GM21576 (cell line): ENCODE results near the gene ZNF230.

Experiments used
- ATAC-seq: cut with Tn5 transposase; IDR thresholded peaks from one replicate; pipeline ENCODE4 v1.9.1; 2021; ENCODE audit warnings: mild to moderate bottlenecking, moderate library complexity; ENCODE audit not compliant: unreplicated experiment

ZNF230 gene

DNA sequence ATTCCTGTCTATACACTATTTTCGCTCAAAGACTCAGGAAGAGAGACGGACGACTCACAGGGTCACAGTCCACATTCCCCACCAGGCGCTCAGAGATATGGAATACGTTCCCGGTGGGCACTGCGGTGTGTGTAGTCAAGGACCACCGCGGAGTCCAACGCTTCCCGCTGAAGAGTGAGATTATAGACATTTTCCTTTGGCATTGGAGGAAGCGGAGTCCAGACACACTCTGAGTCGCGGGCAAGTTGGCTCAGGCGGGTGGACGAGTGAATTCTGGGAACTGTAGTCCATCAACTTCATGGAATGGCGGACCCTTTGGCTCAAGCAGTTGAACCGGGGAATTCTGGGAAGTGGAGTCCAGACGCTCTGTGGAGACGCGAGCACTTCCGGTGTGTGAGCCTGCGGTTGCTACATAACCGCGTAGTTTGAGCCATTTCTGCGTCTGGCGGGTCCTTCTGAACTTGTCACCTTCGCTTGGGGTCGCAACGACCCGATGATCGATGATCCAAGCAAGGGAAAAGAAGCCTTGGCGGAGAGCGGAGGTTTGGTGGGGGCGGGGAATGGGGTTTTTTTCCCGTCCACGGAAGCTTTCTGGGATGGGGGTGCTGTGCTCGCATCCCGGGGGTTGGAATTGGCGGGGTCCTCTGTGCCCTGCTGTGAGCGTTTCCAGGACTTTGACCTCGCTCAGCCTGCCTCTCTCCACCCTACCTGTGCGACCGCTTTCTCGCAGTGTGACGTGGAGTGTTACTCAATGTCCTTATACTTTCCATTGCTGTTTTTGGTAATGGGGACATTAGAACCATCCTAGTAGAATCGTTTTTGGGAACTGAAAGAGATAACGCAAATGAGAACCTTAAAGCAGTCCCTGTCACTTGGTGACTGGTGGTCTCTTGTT, at the start of gene ZNF230:
TSS of gene ZNF230 (plus strand) at position 392 of the 895 bp plus-strand sequence. CDS start 4,122 bp downstream, outside the sequence.
- peak; percentile 96 for ATAC-seq

DNA sequence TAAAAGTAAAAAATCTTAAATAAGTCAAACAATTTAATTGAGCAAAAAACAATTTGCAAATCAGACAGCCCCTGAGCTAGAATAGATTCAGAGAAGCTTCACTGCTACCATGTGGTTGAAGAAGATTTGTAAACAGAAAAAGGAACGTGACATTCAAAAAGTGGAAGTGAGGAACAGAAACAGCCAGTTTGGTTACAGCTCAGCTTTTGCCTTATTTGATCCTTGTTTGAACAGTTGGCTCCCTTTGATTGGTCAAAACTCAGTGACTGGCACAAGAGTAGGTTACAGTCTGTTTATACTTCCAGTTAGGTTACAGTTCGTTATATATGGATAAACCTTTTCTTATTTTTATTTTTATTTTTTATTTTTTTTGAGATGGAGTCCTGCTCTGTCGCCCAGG, 45.9 kb upstream of the ZNF230 start:
- no peak for ATAC-seq

GRCh38 chr19:43957891-43958290, 44.9 kb upstream of the ZNF230 start:
- ATAC-seq, result no peak

DNA sequence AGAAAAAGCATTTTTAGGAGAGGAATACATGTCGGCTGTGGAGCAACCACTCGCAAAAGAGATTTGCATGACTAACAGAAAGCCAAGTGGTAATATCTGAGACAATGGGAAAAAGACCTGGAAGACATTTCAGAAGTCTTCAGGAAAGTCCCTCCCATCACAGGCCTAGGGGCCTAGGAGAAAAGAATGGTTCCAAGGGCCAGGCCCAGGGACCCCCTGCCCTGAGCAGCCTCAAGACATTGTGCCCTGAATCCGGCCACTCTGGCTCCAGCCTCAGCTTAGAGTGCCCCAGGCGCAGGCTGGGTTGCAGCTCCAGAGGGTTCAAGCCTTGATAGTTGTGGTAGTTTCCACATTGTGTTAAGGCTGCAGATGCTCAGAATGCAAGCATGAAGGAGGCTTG, 42.3 kb upstream of the ZNF230 start:
- no peak for ATAC-seq

DNA sequence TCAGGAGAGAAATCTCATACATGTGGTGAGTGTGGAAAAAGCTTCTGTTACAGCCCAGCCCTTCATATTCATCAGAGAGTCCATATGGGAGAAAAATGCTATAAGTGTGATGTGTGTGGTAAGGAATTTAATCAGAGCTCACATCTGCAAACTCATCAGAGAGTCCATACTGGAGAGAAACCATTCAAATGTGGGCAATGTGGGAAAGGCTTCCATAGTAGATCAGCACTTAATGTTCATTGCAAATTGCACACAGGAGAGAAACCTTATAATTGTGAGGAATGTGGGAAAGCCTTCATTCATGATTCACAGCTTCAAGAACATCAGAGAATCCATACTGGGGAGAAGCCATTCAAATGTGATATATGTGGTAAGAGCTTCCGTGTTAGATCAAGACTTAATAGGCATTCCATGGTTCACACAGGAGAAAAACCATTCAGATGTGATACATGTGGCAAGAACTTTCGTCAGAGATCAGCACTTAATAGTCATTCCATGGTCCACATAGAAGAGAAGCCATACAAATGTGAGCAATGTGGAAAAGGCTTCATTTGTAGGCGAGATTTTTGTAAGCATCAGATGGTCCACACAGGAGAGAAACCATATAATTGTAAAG, 36.6 kb upstream of the ZNF230 start:
- no peak for ATAC-seq

DNA sequence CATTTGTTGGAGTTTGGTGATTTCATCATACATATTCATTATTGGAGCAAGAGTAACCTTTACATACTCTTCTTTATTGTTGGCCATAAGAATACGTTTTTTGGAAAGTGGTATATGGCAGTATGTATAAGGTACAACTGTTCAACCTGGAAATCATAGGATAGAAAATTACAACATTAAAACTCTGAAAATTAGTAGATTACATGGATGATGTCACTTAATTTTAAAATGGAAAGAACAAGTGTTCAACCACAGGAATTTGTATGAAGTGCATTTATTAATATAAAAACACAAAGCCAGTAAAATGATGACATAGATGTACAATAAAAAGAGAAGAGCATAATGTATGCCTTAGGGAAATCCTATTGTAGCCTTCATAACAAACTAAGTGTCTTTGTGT, 26.0 kb upstream of the ZNF230 start:
- ATAC-seq, result no peak

GRCh38 chr19:43983544-43983911, 19.2 kb upstream of the ZNF230 start:
- ATAC-seq, result peak; percentile 21

- peak; percentile 82 for ATAC-seq
Measured at GRCh38 chr19:43983912-43984686, 18.7 kb upstream of the ZNF230 start, which contains the start of gene ZNF155. Gene ZNF155, plus strand, starts transcription at chr19:43984188. Its CDS starts 4,356 bp downstream, at chr19:43988544.

- ATAC-seq, result no peak
Measured at GRCh38 chr19:43984687-43985000, 18.1 kb upstream of the ZNF230 start.

GRCh38 chr19:43997631-43998290, 5.0 kb upstream of the ZNF230 start:
- no peak for ATAC-seq

DNA sequence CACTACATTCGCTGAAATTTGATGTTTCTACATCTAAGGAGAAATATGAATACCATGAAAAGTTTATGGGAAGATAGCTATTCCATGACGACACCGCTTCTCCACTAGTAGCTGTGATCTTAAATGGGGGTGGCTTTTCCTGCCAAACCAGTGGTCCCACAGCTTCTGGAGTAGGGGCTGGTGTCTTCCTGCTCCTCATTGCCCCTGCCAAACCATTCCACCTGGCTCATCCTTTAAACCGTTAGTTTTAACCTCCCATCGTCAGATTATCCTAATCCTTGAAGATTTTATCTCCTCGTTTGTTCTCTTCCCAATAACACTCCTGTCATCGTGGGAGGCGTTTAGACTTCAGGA, 568 bp upstream of the ZNF230 start:
- ATAC-seq, result no peak

GRCh38 chr19:44003461-44004009, 778 bp downstream of the ZNF230 start:
- no peak for ATAC-seq

- ATAC-seq, result no peak
Measured at GRCh38 chr19:44005973-44006372, 3.2 kb downstream of the ZNF230 start.

DNA sequence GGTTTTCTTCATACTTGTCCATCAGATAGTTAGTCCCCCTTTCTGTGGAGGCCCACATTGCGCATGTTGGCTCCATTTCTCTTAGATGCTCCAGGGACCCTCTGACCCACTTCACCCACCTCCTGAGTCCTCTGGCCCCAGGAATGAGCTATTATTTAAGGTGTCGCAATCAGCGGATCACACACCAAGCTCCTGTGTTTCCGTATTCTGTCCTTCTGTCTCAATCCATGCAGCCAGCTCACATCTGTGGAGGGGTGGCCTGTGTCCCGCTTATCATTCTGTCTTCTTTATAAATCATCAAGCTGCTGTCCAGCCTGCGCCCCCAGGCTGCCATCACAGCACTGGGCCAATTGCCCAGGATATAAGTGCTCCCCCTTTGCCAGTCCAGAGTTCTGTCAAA, 4.7 kb downstream of the ZNF230 start:
- ATAC-seq, result no peak

DNA sequence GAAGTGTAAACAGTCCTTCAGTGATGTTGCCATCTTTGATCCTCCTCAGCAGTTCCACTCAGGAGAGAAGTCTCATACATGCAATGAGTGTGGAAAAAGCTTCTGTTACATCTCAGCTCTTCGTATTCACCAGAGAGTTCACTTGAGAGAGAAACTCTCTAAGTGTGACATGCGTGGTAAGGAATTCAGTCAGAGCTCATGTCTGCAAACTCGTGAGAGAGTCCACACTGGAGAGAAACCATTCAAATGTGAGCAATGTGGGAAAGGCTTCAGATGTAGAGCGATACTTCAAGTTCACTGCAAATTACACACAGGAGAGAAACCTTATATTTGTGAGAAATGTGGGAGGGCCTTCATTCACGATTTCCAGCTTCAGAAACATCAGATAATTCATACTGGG, 7.7 kb downstream of the ZNF230 start:
- ATAC-seq, result no peak

DNA sequence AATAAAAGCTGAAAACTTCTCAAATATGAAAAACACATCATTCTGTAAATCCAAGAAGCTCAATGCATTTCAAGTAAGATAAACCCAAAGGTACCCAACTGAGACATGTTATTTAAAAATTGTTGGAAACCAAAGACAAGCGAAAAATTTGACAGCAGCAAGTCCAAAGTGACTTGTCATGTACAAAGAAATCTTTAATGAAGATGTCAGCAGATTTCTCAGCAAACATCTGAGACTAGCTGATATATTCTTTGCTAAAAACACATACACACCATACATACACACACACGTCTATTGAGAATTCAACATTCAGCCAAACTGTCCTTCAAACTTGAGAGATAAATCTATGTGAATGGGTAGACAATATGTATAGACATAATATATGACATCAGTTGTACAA, 16.7 kb downstream of the ZNF230 start:
- ATAC-seq, result no peak

DNA sequence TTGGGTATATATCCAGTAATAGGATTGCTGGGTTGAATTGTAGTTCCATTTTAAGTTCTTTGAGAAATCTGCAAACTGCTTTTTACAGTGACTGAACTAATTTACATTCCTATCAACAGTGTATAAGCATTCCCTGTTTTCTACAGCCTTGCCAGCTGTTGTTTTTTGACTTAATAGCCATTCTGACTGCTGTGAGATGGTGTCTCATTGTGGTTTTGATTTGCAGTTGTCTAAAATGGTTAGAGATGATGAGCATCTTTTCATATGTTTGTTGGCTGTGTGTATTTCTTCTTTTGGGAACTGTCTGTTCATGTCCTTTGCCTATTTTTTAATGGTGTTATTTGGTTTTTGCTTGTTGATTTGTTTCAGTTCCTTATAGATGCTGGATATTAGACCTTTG, 18.5 kb downstream of the ZNF230 start:
- no peak for ATAC-seq

- no peak for ATAC-seq
Measured at GRCh38 chr19:44024900-44025216, 22.1 kb downstream of the ZNF230 start.

- peak; percentile 86 for ATAC-seq
Measured at GRCh38 chr19:44025217-44025936, 22.6 kb downstream of the ZNF230 start, which contains the start of gene ZNF222. Gene ZNF222, plus strand, starts transcription at chr19:44025379. Its CDS starts 58 bp downstream, at chr19:44025437.

DNA sequence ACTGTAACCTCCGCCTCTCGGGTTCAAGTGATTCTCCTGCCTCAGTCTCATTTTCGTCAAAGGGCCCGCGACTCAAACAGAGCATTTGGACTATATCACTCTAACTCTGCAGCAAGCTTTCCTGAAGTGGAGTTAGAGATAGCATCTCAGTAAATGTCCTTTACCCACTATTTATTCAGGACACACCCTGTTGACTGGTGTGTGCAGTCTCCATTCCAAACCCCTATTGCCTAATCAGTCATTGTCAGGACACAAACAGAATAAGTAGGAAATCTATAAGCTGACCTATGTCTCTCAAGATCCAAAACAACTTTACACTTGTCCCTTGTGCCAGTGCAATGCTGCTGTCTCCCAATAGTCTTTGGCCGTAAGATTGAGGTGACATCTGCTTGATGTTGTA, 23.9 kb downstream of the ZNF230 start:
- ATAC-seq, result no peak
